BJ (cell line): ENCODE data around the gene RARRES2. TPM values are rescaled to one million over a fixed set of nuclear protein-coding genes. Genes with fewer than 3 reads are reported as not detected.

Experiments
- CTCF ChIA-PET: fragments of 350-600 bp; formaldehyde crosslinking; extraction: SDS; loops from one replicate; lab custom pipeline; 2021; ENCODE audit warnings: antibody characterized with exemption, inconsistent platforms; lab: Yijun Ruan, JAX
- POLR2A ChIA-PET: fragments of 300-600 bp; sonication (Branson Sonifier 250); formaldehyde crosslinking; extraction: SDS; loops from one replicate; lab custom pipeline; 2021; ENCODE audit warnings: antibody characterized with exemption; lab: Charles Lee
- DNase-seq: peaks from one replicate; pipeline ENCODE4 v3.0.0-alpha.2; 2011; ENCODE audit warnings: low read depth
- H3K27me3 ChIP-seq: 2 replicates; pipeline ENCODE4 v1.6.0; 2011; ENCODE audit warnings: low read length; ENCODE audit not compliant: control insufficient read depth, insufficient read depth
- H3K36me3 ChIP-seq: 2 replicates; pipeline ENCODE4 v1.5.1; 2011; ENCODE audit warnings: low read length; ENCODE audit not compliant: control insufficient read depth, insufficient read depth
- H3K4me3 ChIP-seq: 2 replicates; pipeline ENCODE4 v1.5.1; 2011; ENCODE audit warnings: low read depth, mild to moderate bottlenecking, control low read depth, low read length
- CTCF ChIP-seq: IDR thresholded peaks from 2 replicates; pipeline ENCODE4 v1.5.1; 2011; ENCODE audit warnings: low read depth, mild to moderate bottlenecking, control low read depth, inconsistent platforms, low read length, moderate library complexity; ENCODE audit not compliant: insufficient read depth
- polyA plus RNA-seq: library from polyadenylated mRNA; depleted of rRNA; stranded (reverse); fragments of >200 nt; gene quantifications from 2 replicates; pipeline ENCODE4 v1.2.3, GENCODE V29; 2011

The RARRES2 gene
- polyA plus RNA-seq, 1 experiment, result 6.3 TPM

GRCh38 chr7:150377196-150377595, 35.8 kb upstream of the RARRES2 start:
- DNase-seq, result no peak
- TF ChIP-seq CTCF, result no peak
- H3K4me3 ChIP-seq, result no peak overlapping the region
- ChIA-PET POLR2A (no interaction called here), CTCF (interaction anchor here (1.1 to 1.7 kb wide), 2 partner anchors 19 to 45 kb away, joined by 3 to 4 read pairs; no protein-coding TSS in a partner anchor)
- peaks cover 19% of the 10 kb centered on the region for H3K36me3 ChIP-seq
- H3K27me3 ChIP-seq, result no peaks in the 10 kb centered on the region

DNA sequence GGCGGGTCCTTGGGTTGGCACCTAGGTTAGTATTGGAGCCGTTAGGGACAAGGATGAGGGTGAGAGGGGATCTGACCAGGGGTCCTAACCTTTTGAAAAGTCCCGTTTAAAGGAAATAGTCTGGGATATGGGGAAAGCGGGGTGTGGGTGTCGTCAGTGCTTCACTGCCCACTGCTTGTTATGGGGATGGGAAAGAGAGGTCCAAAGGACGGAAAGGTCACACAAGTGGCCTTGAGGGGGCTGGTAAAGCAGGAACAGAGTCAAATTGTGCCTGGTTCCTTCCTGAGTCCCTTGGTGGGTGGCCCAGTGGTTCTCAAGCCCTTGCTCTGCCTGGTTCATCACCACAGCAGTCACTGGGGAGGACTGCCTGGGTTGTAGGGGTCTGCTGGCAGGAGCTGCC, 35.1 kb upstream of the RARRES2 start:
- ChIA-PET POLR2A (no interaction called here), CTCF (interaction anchor here (1.0 to 1.7 kb wide), 2 partner anchors 20 to 46 kb away, joined by 3 to 4 read pairs; no protein-coding TSS in a partner anchor)
- no peak for TF ChIP-seq CTCF
- no peak for DNase-seq
- peaks cover 20% of the 10 kb centered on the region for H3K36me3 ChIP-seq
- H3K27me3 ChIP-seq, result no peaks in the 10 kb centered on the region
- no peak overlapping the region for H3K4me3 ChIP-seq

DNA sequence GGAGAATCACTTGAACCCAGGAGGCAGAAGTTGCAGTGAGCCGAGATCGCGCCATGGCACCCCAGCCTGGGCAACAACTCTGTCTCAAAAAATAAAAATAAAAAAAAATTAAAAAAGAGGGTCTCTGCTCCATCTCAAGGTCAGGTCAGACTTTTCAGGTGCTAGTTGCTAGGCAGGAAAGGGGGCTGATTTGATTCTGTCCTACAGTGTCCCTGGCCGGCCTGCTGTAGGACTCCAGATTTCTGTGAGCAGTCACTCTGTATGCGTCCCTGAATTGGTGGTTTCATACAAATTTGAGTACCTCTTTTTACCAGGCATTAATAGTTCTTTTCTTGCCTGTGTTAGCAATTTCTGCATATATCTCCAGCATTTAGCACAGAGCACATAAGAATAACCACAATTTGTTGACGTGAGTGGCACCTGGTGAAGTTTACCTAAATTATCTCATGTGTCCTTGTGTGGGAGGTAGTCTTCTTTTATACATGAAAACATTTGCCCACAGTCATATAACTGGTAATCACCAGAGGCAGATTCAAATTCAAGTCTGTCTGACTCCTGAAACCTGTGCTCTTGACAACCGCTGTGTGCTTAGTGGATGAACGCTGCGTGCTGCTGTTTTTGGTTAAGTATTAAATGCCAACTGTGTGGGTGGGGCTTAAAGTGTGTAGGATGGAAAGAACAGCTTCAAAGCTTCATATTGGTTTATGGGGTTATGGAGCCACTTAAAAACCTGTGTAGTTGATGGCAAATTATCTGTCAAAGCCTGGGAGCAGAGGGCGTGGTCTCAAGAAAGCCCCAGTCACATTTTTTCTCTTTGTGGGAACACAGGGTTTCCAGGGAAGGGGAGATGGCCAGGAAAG, 34.5 kb upstream of the RARRES2 start:
- DNase-seq, result no peak
- Histone ChIP-seq H3K4me3 (no peak overlapping the region), H3K36me3 (peaks cover 25% of the 10 kb centered on the region), H3K27me3 (no peaks in the 10 kb centered on the region)
- POLR2A ChIA-PET, result no interaction called here
- CTCF ChIA-PET, result interaction anchor here (0.8 to 1.7 kb wide), 3 partner anchors 14 to 46 kb away, joined by 3 to 4 read pairs (median 3); no protein-coding TSS in a partner anchor
- no peak for TF ChIP-seq CTCF

DNA sequence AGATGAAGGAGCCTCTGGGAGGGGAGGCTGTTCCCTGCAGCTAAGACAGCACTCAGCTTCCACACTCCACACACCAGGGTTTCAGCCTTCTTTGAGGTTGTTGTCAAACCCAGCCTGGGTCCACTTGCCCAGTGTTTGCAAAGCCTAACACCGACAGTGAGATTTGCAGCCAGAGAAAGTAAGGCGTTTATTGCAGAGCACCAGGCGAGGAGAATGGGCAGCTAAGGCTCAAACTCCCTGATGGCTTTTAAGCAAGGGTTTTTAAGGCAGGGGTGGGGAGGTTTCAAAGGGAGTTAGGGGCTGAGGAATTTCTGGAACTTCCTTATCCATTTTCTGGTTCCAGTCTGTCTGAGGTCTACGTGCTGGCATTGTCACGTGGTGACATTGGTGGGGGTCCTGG, 33.0 kb upstream of the RARRES2 start:
- Histone ChIP-seq H3K36me3 (peaks cover 27% of the 10 kb centered on the region), H3K27me3 (no peaks in the 10 kb centered on the region), H3K4me3 (no peak overlapping the region)
- no peak for TF ChIP-seq CTCF
- no peak for DNase-seq
- POLR2A ChIA-PET, result no interaction called here
- CTCF ChIA-PET, result interaction anchor here (0.7 kb wide), 1 partner anchor 18 kb away, joined by 3 read pairs; no protein-coding TSS in a partner anchor

DNA sequence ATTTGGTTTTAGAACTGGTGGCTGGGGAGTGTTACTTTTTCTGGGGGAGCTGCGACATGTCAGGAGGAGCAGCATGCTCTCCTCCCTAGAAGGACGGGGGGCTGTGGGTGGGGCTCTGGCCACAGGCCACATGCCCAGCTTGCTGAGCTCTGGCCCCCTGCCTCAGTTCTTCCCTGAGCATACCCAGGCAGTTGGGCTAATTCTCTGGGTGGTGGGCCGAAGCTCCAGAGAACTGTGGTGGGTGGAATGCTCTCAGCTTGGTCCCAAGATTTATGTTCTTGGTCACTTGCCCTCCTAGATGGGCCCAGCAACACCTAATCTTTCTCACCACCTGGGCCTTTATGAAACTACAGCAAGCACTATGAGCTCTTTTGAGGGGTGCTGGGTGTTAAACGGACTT, 32.6 kb upstream of the RARRES2 start:
- no peak for DNase-seq
- H3K27me3 ChIP-seq, result no peaks in the 10 kb centered on the region
- peaks cover 27% of the 10 kb centered on the region for H3K36me3 ChIP-seq
- TF ChIP-seq CTCF, result no peak
- ChIA-PET POLR2A (no interaction called here), CTCF (interaction anchor here (0.7 kb wide), 1 partner anchor 18 kb away, joined by 3 read pairs; no protein-coding TSS in a partner anchor)
- no peak overlapping the region for H3K4me3 ChIP-seq
